K562 (cell line): Measurements from ENCODE around the gene APC2. TPM values are rescaled to one million over a fixed set of nuclear protein-coding genes. Genes with fewer than 3 reads are reported as not detected.

Source experiments
- ATAC-seq: fragments of 200-7000 bp; cut with Tn5 transposase; 3 replicates; pipeline ENCODE4 v1.9.1; 2020; ENCODE audit warnings: moderate library complexity
- BruUV-seq: library from RNA; stranded (reverse); fragments of 400-500 nt; replicated peaks from 2 replicates; lab custom pipeline; 2021; lab: Mats Ljungman, UMichigan
- CTCF ChIA-PET: fragments of 300-600 bp; formaldehyde crosslinking; extraction: SDS; loops from one replicate; lab custom pipeline; 2021; ENCODE audit warnings: low intra/inter-chr PET ratio; lab: Yijun Ruan, JAX
- POLR2A ChIA-PET: fragments of 300-600, 350-650 bp; sonication (Branson Sonifier 250); formaldehyde crosslinking; extraction: SDS; loops from one replicate; lab custom pipeline; 2021; ENCODE audit warnings: antibody characterized with exemption, inconsistent platforms; lab: Yijun Ruan, JAX
- DNase-seq, 4 experiments: peaks; one replicate each; pipeline versions ENCODE4 v3.0.0 to v3.0.0-alpha.2; 2011 to 2018; ENCODE audit warnings: low spot score in 3 of 4, mixed read lengths in 3 of 4; ENCODE audit errors: extremely low read depth in 1 of 4
- FAIRE-seq: peaks from 2 replicates; lab custom pipeline; 2011; peaks lifted over from hg19 to GRCh38; lab: Jason Lieb, UNC
- H2AFZ ChIP-seq: 2 replicates; pipeline ENCODE4 v1.6.0; 2011; ENCODE audit warnings: low read depth, low read length, control low read depth, inconsistent platforms
- H3K27ac ChIP-seq: fragments of 200-600 bp; 3 replicates; pipeline ENCODE4 v1.8.0; 2011; ENCODE audit warnings: low read depth, mild to moderate bottlenecking, control low read depth, inconsistent platforms, low read length, moderate library complexity, mixed read lengths; ENCODE audit errors: extremely low read depth
- H3K27me3 ChIP-seq, 2 experiments: fragments of 300-600 bp in 1 of 2; 2 replicates in 1 of 2; 3 replicates in 1 of 2; pipeline versions ENCODE4 v1.6.0 to v1.8.0; 2011; ENCODE audit warnings: inconsistent platforms in 2 of 2, low read length in 2 of 2, mild to moderate bottlenecking in 1 of 2, mixed read lengths in 1 of 2, moderate library complexity in 1 of 2; ENCODE audit not compliant: control insufficient read depth in 2 of 2, insufficient read depth in 2 of 2
- H3K36me3 ChIP-seq: fragments of 300-600 bp; 3 replicates; pipeline ENCODE4 v1.8.0; 2011; ENCODE audit warnings: mild to moderate bottlenecking, low read length, inconsistent platforms; ENCODE audit not compliant: control insufficient read depth, insufficient read depth
- H3K4me1 ChIP-seq, 2 experiments: fragments of 200-600 bp in 1 of 2; replicated peaks in 1 of 2; 2 replicates in 1 of 2; 3 replicates in 1 of 2; pipeline versions ENCODE4 v1.5.1 to v1.8.0; 2011; ENCODE audit warnings: inconsistent platforms in 2 of 2, low read length in 2 of 2, mild to moderate bottlenecking in 1 of 2, mixed read lengths in 1 of 2, moderate library complexity in 1 of 2; ENCODE audit not compliant: control insufficient read depth in 2 of 2, insufficient read depth in 2 of 2
- H3K4me2 ChIP-seq: 2 replicates; pipeline ENCODE4 v1.6.1; 2011; ENCODE audit warnings: low read length, control low read depth, inconsistent platforms, mixed read lengths; ENCODE audit not compliant: insufficient read depth
- H3K4me3 ChIP-seq: fragments of 200-600 bp; sonication (generic), shearing (Covaris generic); 2 replicates; pipeline ENCODE4 v1.5.1; 2016; ENCODE audit warnings: control low read depth, inconsistent platforms
- H3K79me2 ChIP-seq: fragments of 200-600 bp; 3 replicates; pipeline ENCODE4 v1.8.0; 2011; ENCODE audit warnings: low read length, inconsistent platforms; ENCODE audit not compliant: control insufficient read depth, insufficient read depth
- H3K9ac ChIP-seq, 2 experiments: 2 replicates each; pipeline versions ENCODE4 v1.6.0 to v1.6.1; 2011; ENCODE audit warnings: low read depth in 2 of 2, low read length in 2 of 2, control low read depth in 1 of 2, inconsistent platforms in 1 of 2, mild to moderate bottlenecking in 1 of 2, mixed read lengths in 1 of 2; ENCODE audit not compliant: insufficient read depth in 1 of 2
- H3K9me1 ChIP-seq: one replicate; pipeline ENCODE4 v1.6.0; 2011; ENCODE audit warnings: inconsistent platforms, mild to moderate bottlenecking, low read length, moderate library complexity; ENCODE audit not compliant: control insufficient read depth, insufficient read depth
- H3K9me3 ChIP-seq: replicated peaks from 2 replicates; pipeline ENCODE4 v1.5.1; 2011; ENCODE audit warnings: low read depth, low read length, inconsistent platforms; ENCODE audit not compliant: control insufficient read depth, insufficient read depth
- H4K20me1 ChIP-seq: replicated peaks from 2 replicates; pipeline ENCODE4 v1.6.1; 2011; ENCODE audit warnings: low read length, inconsistent platforms, mixed read lengths; ENCODE audit not compliant: control insufficient read depth, insufficient read depth
- ARID1B ChIP-seq: fragments of 450-650 bp; IDR thresholded peaks from 2 replicates; pipeline ENCODE4 v1.6.1; 2016; ENCODE audit warnings: antibody characterized with exemption, mild to moderate bottlenecking, inconsistent platforms
- CREBBP ChIP-seq: IDR thresholded peaks from one replicate; pipeline ENCODE4 v1.6.1; 2012; ENCODE audit warnings: low read depth, mild to moderate bottlenecking, control low read depth, inconsistent platforms, low read length
- FUS ChIP-seq: fragments of 200-400 bp; formaldehyde crosslinking; optimal IDR thresholded peaks from 2 replicates; pipeline ENCODE3; 2017; ENCODE audit warnings: low read depth, low read length
- MCM5 ChIP-seq: fragments of 450-650 bp; IDR thresholded peaks from 2 replicates; pipeline ENCODE4 v1.6.1; 2016; ENCODE audit warnings: low read depth
- MCM7 ChIP-seq, 2 experiments: fragments of 450-650 bp; IDR thresholded peaks; 2 replicates each; pipeline ENCODE4 v1.6.1; 2016 to 2018
- NEUROD1 ChIP-seq: fragments of 150-350 bp; IDR thresholded peaks from 2 replicates; pipeline ENCODE4 v1.6.1; 2014; ENCODE audit warnings: borderline replicate concordance, low read length, low read depth; ENCODE audit not compliant: partially characterized antibody
- POLR2AphosphoS2 ChIP-seq: IDR thresholded peaks from 2 replicates; pipeline ENCODE4 v1.6.1; 2012; ENCODE audit warnings: low read length, improper control_type of control experiment
- POLR2G ChIP-seq: fragments of 200-400 bp; formaldehyde crosslinking; IDR thresholded peaks from 2 replicates; pipeline ENCODE4 v1.6.1; 2017; ENCODE audit warnings: low read depth, mild to moderate bottlenecking, antibody characterized with exemption, low read length, moderate library complexity
- RAD21 ChIP-seq, 2 experiments: fragments of 250-450 bp in 1 of 2; fragments of 450-650 bp in 1 of 2; sonication (Bioruptor Pico) in 1 of 2; formaldehyde crosslinking in 1 of 2; IDR thresholded peaks in 1 of 2; conservative IDR thresholded peaks in 1 of 2; 2 replicates each; pipeline versions ENCODE4 v1.4.0 to v1.8.0; 2020 to 2022; ENCODE audit warnings: mild to moderate bottlenecking in 2 of 2, moderate library complexity in 1 of 2
- WGBS: fragments of 100-300 bp; shearing (Covaris generic); methylation state at CpG from one replicate; pipeline ENCODE4 v1.1.6; 2016; ENCODE audit warnings: low coverage, mixed read lengths; ENCODE audit not compliant: insufficient coverage; ENCODE audit errors: missing lambda C conversion rate; 5-methylcytosine and 5-hydroxymethylcytosine counted together
- in situ Hi-C: fragments of 300-500 bp; cut with MboI; formaldehyde crosslinking; loops from 4 replicates; pipeline ENCODE4 v1.15.0; 2018; ENCODE audit warnings: inconsistent platforms, mixed read lengths
- intact Hi-C: fragments of 100-400 bp; cut with micrococcal nuclease; formaldehyde crosslinking; loops from 2 replicates; pipeline ENCODE4 v1.14.2; 2022
- polyA plus RNA-seq, 8 experiments: library from polyadenylated mRNA; depleted of rRNA in 4 of 8; stranded (reverse) in 5 of 8; unstranded in 3 of 8; fragments of >200 nt; fragmentation: Nextera tagmentation in 2 of 8; fragmentation: Illumina TruSeq in 1 of 8; extraction: Ambion mirVana in 2 of 8; extraction: Trizol in 1 of 8; gene quantifications; 2 replicates each; pipeline versions ENCODE4 v1.2.1 to v1.2.3, GENCODE V29; 2011 to 2014; ENCODE audit warnings: inconsistent platforms in 1 of 8, missing spikeins in 1 of 8
- total RNA-seq, 7 experiments: library from RNA; depleted of rRNA in 6 of 7; stranded (reverse); fragments of >200 nt in 6 of 7; fragmentation: Illumina TruSeq in 2 of 7; extraction: Trizol in 2 of 7; gene quantifications; 2 replicates each; pipeline versions ENCODE4 v1.2.1 to v1.2.3, GENCODE V29; 2011 to 2021; ENCODE audit warnings: low replicate concordance in 1 of 7
- TF ChIP-seq, protein P1 (sequence below), 2 experiments: fragments of 450-650 bp; IDR thresholded peaks; 2 replicates each; pipeline ENCODE4 v1.6.1; 2018; ENCODE audit warnings: mild to moderate bottlenecking in 2 of 2, low read depth in 1 of 2; ENCODE audit not compliant: partially characterized antibody in 2 of 2

APC2 gene
- total and polyA plus RNA-seq, 9 of the 15 experiments (the other 6 are each of a cell fraction or from before 2014, with no cell fraction given), result 0.01 to 0.40 (median 0.05) TPM; not detected in 3

DNA sequence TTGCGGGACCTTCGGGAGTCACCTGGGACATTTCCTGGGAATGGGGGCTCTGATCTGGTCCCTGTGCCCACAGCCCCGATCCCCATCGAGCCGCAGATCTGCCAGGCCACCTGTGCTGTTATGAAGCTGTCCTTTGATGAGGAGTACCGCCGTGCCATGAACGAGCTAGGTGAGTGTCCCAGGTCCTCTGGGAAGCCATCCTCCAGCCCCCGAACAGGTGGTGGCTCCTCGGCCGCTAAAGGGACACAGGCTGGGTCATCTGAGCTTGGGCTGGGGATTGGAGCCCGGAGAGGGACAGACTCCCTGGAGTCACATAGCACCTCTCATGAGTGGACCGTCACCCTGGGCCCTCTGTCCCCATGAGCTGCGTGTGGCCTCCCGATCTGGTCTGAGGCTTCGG, 8.0 kb downstream of the APC2 start:
- intact Hi-C loops, result loop anchor here (5.0 kb wide), 1 partner anchor 54 kb away; the partner anchor contains the start of gene ADAMTSL5

DNA sequence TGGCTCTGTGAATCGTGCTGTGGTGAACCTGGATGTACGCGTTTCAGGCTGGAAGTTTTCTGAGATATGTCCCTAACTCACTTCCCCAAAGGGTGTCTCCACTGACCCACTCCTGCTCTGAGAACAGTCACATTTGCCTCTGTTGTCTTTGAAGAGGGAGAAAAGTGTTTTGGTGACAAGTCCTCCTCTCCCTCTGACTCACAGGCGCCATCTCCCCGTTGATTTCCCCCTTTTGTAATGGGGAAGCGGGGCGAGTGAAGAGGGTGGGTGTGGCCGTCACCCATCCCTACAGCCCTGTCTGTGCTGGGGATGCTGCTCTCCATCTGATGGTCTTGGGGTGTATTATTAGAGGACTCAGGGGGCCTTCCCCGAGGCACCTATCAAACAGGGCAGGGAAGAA, 9.6 kb downstream of the APC2 start:
- peaks cover 6% of the 10 kb centered on the region; the same call in 1 of the 3 replicates for H3K36me3 ChIP-seq
- no peaks in the 10 kb centered on the region for H3K79me2 ChIP-seq
- ChIA-PET POLR2A (interaction anchor here (1.3 kb wide), 1 partner anchor 12 kb away, joined by 7 read pairs; no protein-coding TSS in a partner anchor), CTCF (no interaction called here)
- FAIRE-seq, result no peak
- H4K20me1 ChIP-seq, result peaks cover 25% of the 10 kb centered on the region
- H2AFZ ChIP-seq, result no peak overlapping the region
- H3K4me1 ChIP-seq, result peaks cover 5 to 55% of the 10 kb centered on the region in 2 experiments; a peak in 4 of 5 replicates
- H3K27ac ChIP-seq, result no peak overlapping the region
- intact Hi-C loops, result loop anchor here (5.0 kb wide), 1 partner anchor 53 kb away; the partner anchor contains the start of gene ADAMTSL5
- no peak overlapping the region for H3K4me2 ChIP-seq
- BruUV-seq, result TSS peak; percentile 45
- TF ChIP-seq POLR2AphosphoS2 (peak; percentile 77; the same call in 1 of the 2 replicates), ARID1B (no peak), RAD21 (CRISPR knock-in tag; conservative IDR thresholded peaks at IDR 0.05 in 1 of 2, IDR thresholded peaks at IDR 0.05 in 1 of 2) (peak in 1 of 2 experiments; percentile 18; a peak in 1 of 4 replicates)
- TF ChIP-seq, protein P1, sequence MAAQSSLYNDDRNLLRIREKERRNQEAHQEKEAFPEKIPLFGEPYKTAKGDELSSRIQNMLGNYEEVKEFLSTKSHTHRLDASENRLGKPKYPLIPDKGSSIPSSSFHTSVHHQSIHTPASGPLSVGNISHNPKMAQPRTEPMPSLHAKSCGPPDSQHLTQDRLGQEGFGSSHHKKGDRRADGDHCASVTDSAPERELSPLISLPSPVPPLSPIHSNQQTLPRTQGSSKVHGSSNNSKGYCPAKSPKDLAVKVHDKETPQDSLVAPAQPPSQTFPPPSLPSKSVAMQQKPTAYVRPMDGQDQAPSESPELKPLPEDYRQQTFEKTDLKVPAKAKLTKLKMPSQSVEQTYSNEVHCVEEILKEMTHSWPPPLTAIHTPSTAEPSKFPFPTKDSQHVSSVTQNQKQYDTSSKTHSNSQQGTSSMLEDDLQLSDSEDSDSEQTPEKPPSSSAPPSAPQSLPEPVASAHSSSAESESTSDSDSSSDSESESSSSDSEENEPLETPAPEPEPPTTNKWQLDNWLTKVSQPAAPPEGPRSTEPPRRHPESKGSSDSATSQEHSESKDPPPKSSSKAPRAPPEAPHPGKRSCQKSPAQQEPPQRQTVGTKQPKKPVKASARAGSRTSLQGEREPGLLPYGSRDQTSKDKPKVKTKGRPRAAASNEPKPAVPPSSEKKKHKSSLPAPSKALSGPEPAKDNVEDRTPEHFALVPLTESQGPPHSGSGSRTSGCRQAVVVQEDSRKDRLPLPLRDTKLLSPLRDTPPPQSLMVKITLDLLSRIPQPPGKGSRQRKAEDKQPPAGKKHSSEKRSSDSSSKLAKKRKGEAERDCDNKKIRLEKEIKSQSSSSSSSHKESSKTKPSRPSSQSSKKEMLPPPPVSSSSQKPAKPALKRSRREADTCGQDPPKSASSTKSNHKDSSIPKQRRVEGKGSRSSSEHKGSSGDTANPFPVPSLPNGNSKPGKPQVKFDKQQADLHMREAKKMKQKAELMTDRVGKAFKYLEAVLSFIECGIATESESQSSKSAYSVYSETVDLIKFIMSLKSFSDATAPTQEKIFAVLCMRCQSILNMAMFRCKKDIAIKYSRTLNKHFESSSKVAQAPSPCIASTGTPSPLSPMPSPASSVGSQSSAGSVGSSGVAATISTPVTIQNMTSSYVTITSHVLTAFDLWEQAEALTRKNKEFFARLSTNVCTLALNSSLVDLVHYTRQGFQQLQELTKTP (IDR thresholded peaks at IDR 0.05; ENCODE audit: low read depth in 1 of 2, partially characterized antibody in 2 of 2), result no peak
- TF ChIP-seq, all 486 proteins: peak for 2
- no peak for DNase-seq
- Histone ChIP-seq H3K4me3 (no peak overlapping the region), H3K9me1 (peaks cover 7% of the 10 kb centered on the region), H3K9ac (no peak overlapping the region), H3K9me3 (no peaks in the 10 kb centered on the region), H3K27me3 (no peaks in the 10 kb centered on the region)
- no peak for ATAC-seq
- 30% methylated on average over 9 of the region's 9 CpGs for WGBS
- in situ Hi-C loops, result loop anchor here (5.0 kb wide), 1 partner anchor 48 kb away; no protein-coding TSS in a partner anchor

More for the DNA sequence above, 8.0 kb downstream of the APC2 start:
- BruUV-seq, result no TSS peak
- no peaks in the 10 kb centered on the region for H3K79me2 ChIP-seq
- no peak overlapping the region for H3K27ac ChIP-seq
- WGBS, result 44% methylated on average over 8 of the region's 16 CpGs
- DNase-seq (no peak), ATAC-seq (no peak), FAIRE-seq (no peak)
- H3K27me3 ChIP-seq, result no peaks in the 10 kb centered on the region
- POLR2A ChIA-PET, result interaction anchor here (0.5 to 1.5 kb wide), 6 partner anchors 12 to 439 kb away, joined by 3 to 7 read pairs (median 4); partner anchors contain the start of gene CIRBP
- H3K4me2 ChIP-seq, result no peak overlapping the region
- in situ Hi-C loops, result loop anchor here (5.0 kb wide), 1 partner anchor 49 kb away; no protein-coding TSS in a partner anchor
- H3K9me3 ChIP-seq, result no peaks in the 10 kb centered on the region
- peaks cover 5 to 68% of the 10 kb centered on the region in 2 experiments; a peak in 4 of 5 replicates for H3K4me1 ChIP-seq
- H3K9me1 ChIP-seq, result peaks cover 7% of the 10 kb centered on the region
- peak overlapping the region in 1 of 2 experiments; percentile 14; a peak in 1 of 4 replicates for H3K9ac ChIP-seq
- no peak overlapping the region for H3K4me3 ChIP-seq
- H4K20me1 ChIP-seq, result peaks cover 25% of the 10 kb centered on the region
- no peak overlapping the region for H2AFZ ChIP-seq
- CTCF ChIA-PET, result no interaction called here
- H3K36me3 ChIP-seq, result peaks cover 6% of the 10 kb centered on the region; the same call in 1 of the 3 replicates
- TF ChIP-seq NEUROD1, result no peak
- TF ChIP-seq CREBBP, result no peak
- TF ChIP-seq POLR2G, result peak; percentile 67
- no peak for TF ChIP-seq MCM7 (IDR thresholded peaks at IDR 0.05)
- no peak for TF ChIP-seq MCM5
- TF ChIP-seq FUS, result no peak
